ENCODE results near the gene PTP4A2. TPM values are rescaled to one million over a fixed set of nuclear protein-coding genes. Genes with fewer than 3 reads are reported as not detected.

The PTP4A2 gene
- total RNA-seq, 1 donor from 2014 or later: 162 TPM

DNA sequence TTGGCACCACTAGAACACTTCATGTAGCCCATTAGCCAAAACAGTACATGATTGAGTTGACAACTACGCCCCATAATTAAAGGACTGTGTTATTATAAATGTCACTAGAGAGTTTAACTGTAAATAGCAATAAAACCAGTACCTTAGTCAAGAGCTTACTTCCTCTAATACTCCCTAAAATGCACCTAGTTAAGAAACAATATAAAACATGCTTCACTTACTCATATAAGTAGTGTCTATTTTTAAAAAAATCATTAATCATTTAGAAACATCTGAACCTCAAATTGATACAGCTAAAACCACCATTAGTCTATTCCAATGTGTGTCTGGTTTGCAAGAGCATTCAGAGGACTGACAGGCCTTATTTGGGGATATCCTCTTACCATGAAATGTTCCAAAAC is 25.3 kb downstream of the PTP4A2 start:
- Mint-ChIP-seq H3K36me3 (ENCODE audit: low read depth, unreplicated experiment) (peaks cover 31% of the 10 kb centered on the region), H3K9me3 (ENCODE audit: unreplicated experiment) (no peaks in the 10 kb centered on the region), H3K27me3 (ENCODE audit: unreplicated experiment) (no peaks in the 10 kb centered on the region), H3K27ac (ENCODE audit: unreplicated experiment) (no peak overlapping the region), H3K4me3 (ENCODE audit: unreplicated experiment) (peak overlapping the region; percentile 24), H3K4me1 (ENCODE audit: unreplicated experiment) (peaks cover 8% of the 10 kb centered on the region)
- TF ChIP-seq, protein P1, sequence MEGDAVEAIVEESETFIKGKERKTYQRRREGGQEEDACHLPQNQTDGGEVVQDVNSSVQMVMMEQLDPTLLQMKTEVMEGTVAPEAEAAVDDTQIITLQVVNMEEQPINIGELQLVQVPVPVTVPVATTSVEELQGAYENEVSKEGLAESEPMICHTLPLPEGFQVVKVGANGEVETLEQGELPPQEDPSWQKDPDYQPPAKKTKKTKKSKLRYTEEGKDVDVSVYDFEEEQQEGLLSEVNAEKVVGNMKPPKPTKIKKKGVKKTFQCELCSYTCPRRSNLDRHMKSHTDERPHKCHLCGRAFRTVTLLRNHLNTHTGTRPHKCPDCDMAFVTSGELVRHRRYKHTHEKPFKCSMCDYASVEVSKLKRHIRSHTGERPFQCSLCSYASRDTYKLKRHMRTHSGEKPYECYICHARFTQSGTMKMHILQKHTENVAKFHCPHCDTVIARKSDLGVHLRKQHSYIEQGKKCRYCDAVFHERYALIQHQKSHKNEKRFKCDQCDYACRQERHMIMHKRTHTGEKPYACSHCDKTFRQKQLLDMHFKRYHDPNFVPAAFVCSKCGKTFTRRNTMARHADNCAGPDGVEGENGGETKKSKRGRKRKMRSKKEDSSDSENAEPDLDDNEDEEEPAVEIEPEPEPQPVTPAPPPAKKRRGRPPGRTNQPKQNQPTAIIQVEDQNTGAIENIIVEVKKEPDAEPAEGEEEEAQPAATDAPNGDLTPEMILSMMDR (IDR thresholded peaks at IDR 0.05; ENCODE audit: unreplicated experiment): no peak
- DNase-seq (ENCODE audit: low spot score): no peak

DNA sequence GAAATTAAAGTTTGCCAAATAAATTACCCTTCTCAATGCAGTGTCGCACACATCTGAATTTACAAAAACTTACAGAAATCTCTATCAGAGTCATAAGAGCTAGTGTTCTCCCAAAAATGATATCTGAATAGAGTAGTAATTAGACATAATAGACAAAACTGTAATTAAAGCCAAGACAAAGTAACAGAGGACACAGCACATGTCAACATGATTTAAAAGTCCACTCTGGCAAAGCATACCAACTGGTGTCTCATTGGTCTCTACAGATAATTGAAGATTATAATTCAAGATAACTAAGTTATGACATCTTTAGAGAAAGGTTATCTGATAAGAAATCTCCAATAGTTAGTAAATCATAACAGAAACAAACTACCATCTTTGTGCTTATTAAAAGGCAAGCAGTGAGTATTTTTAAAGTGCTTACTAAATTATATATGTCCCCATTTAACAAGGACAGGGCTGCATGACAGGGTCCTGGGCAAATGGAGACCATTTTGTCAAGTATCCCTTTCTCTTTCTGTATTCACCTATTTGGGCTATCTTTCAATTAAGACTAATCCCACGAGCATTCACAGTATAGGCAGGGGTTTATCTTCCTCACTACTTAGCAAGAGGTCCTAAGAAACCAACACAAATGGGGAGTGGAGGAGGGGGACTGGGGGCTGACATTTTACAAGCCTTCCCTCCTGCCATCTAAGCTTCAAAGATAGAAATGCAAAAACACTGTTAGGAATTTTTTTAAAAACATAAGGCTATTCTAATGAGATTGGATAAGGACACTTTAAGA is 26.0 kb downstream of the PTP4A2 start:
- Mint-ChIP-seq H3K27me3 (ENCODE audit: unreplicated experiment) (no peaks in the 10 kb centered on the region), H3K36me3 (ENCODE audit: low read depth, unreplicated experiment) (peaks cover 31% of the 10 kb centered on the region), H3K27ac (ENCODE audit: unreplicated experiment) (no peak overlapping the region), H3K4me1 (ENCODE audit: unreplicated experiment) (peaks cover 8% of the 10 kb centered on the region), H3K9me3 (ENCODE audit: unreplicated experiment) (no peaks in the 10 kb centered on the region), H3K4me3 (ENCODE audit: unreplicated experiment) (peak overlapping the region; percentile 24)
- TF ChIP-seq, protein P1 (IDR thresholded peaks at IDR 0.05; ENCODE audit: unreplicated experiment): no peak
- no peak for DNase-seq (ENCODE audit: low spot score)

DNA sequence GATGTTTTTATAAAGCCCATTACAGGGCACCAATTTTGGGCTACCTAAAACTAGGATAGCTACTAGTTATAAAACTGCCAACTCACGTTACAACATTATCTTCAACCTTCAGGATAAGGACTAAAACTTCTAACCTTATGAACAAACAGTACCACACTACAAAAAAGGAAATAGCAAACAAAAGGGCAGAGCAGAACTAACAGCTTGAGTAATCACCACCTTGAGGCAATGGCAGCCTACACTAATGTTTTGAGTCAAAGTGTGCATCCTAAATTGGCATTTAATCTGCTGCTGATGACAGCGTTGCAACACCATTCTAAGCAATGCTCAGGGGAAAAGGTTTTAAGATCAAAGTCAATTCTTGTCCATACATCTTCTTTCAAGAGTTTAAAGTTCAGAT is 27.2 kb downstream of the PTP4A2 start:
- Mint-ChIP-seq H3K27ac (ENCODE audit: unreplicated experiment) (peak overlapping the region; percentile 19), H3K36me3 (ENCODE audit: low read depth, unreplicated experiment) (peaks cover 31% of the 10 kb centered on the region)

DNA sequence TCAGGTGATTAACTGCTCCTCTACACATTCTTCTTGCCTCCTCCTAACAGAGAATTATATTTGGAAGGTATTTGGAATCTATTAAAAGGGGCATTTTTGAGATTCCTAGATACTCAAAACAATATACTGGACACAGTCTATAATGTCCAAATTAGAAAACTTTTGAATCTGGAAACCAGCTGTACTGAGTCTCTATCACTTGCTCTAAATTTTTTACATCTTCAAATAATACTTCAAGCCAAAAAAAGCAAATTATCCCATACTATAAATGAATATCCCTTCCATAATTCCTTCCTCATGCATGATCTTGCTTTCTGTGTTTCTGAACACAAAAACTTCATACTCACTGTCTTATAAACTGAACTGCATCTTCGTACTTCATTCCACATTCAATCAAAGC is 28.5 kb downstream of the PTP4A2 start:
- H3K4me3 Mint-ChIP-seq (ENCODE audit: unreplicated experiment): no peak overlapping the region
- TF ChIP-seq, protein P1 (IDR thresholded peaks at IDR 0.05; ENCODE audit: unreplicated experiment): no peak
- H3K27ac Mint-ChIP-seq (ENCODE audit: unreplicated experiment): no peak overlapping the region
- DNase-seq (ENCODE audit: low spot score): no peak
- H3K27me3 Mint-ChIP-seq (ENCODE audit: unreplicated experiment): no peaks in the 10 kb centered on the region
- H3K4me1 Mint-ChIP-seq (ENCODE audit: unreplicated experiment): peaks cover 8% of the 10 kb centered on the region
- H3K9me3 Mint-ChIP-seq (ENCODE audit: unreplicated experiment): no peaks in the 10 kb centered on the region
- H3K36me3 Mint-ChIP-seq (ENCODE audit: low read depth, unreplicated experiment): peaks cover 35% of the 10 kb centered on the region

More for the DNA sequence above, 27.2 kb downstream of the PTP4A2 start:
- peaks cover 8% of the 10 kb centered on the region for H3K4me1 Mint-ChIP-seq (ENCODE audit: unreplicated experiment)
- no peaks in the 10 kb centered on the region for H3K27me3 Mint-ChIP-seq (ENCODE audit: unreplicated experiment)
- TF ChIP-seq, protein P1 (IDR thresholded peaks at IDR 0.05; ENCODE audit: unreplicated experiment): no peak
- no peak overlapping the region for H3K4me3 Mint-ChIP-seq (ENCODE audit: unreplicated experiment)
- DNase-seq (ENCODE audit: low spot score): no peak
- H3K9me3 Mint-ChIP-seq (ENCODE audit: unreplicated experiment): no peaks in the 10 kb centered on the region

DNA sequence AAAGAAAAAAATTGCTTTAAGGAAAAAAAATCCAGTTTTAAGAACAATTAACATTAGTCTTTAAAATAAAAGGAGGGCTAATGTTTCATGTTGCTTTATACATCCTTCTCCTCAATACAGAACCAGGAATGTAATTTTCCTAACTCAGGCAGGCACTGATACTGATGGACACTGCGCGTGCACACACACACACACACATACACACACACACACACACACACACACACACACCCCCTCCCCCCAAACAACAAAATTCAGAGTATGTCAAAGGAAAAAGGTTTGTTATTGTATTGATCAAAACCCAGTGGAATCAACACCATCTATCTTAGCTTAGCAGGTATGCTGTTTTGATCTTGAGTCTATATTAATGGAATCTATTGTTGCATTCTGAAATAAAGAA is 31.6 kb downstream of the PTP4A2 start:
- peaks cover 23% of the 10 kb centered on the region for H3K36me3 Mint-ChIP-seq (ENCODE audit: low read depth, unreplicated experiment)

More for the DNA sequence above, 31.6 kb downstream of the PTP4A2 start:
- Mint-ChIP-seq H3K4me1 (ENCODE audit: unreplicated experiment) (peaks cover 8% of the 10 kb centered on the region), H3K4me3 (ENCODE audit: unreplicated experiment) (no peak overlapping the region), H3K9me3 (ENCODE audit: unreplicated experiment) (no peaks in the 10 kb centered on the region), H3K27ac (ENCODE audit: unreplicated experiment) (no peak overlapping the region), H3K27me3 (ENCODE audit: unreplicated experiment) (peaks cover 4% of the 10 kb centered on the region)
- TF ChIP-seq, protein P1 (IDR thresholded peaks at IDR 0.05; ENCODE audit: unreplicated experiment): no peak
- no peak for DNase-seq (ENCODE audit: low spot score)
